GDM1 (cell line): ENCODE measurements around the gene ZACN.

Source experiments
- DNase-seq: peaks from one replicate; lab custom pipeline; 2025; lab: John Stamatoyannopoulos, UW

The ZACN gene

GRCh38 chr17:76082326-76083251 lies 3.6 kb downstream of the ZACN start:
- DNase-seq, result no peak

GRCh38 chr17:76083536-76084182 lies 4.7 kb downstream of the ZACN start:
- DNase-seq, result no peak

- no peak for DNase-seq
Observed at GRCh38 chr17:76085066-76085730, 6.2 kb downstream of the ZACN start.

GRCh38 chr17:76085731-76086366 lies 6.9 kb downstream of the ZACN start:
- DNase-seq, result no peak

- no peak for DNase-seq
Observed at GRCh38 chr17:76086384-76086783, 7.4 kb downstream of the ZACN start.

- DNase-seq, result no peak
Observed at GRCh38 chr17:76087531-76087930, 8.5 kb downstream of the ZACN start.

GRCh38 chr17:76088041-76088867 lies 9.3 kb downstream of the ZACN start:
- no peak for DNase-seq

- no peak for DNase-seq
Observed at GRCh38 chr17:76088868-76089576, 10.0 kb downstream of the ZACN start.

- DNase-seq, result no peak
Observed at GRCh38 chr17:76089680-76090516, 10.9 kb downstream of the ZACN start.

- DNase-seq, result no peak
Observed at GRCh38 chr17:76090517-76091129, 11.6 kb downstream of the ZACN start.

- no peak for DNase-seq
Observed at GRCh38 chr17:76091526-76092286, 12.7 kb downstream of the ZACN start.

- no peak for DNase-seq
Observed at GRCh38 chr17:76092526-76093413, 13.8 kb downstream of the ZACN start.

GRCh38 chr17:76094046-76094445 lies 15.1 kb downstream of the ZACN start:
- no peak for DNase-seq

GRCh38 chr17:76095943-76096342 lies 17.0 kb downstream of the ZACN start:
- no peak for DNase-seq

GRCh38 chr17:76097716-76098295 lies 18.8 kb downstream of the ZACN start:
- no peak for DNase-seq

GRCh38 chr17:76102944-76103273 lies 23.9 kb downstream of the ZACN start:
- no peak for DNase-seq
